ENCODE results near the gene RAB19. TPM values are rescaled to one million over a fixed set of nuclear protein-coding genes. Genes with fewer than 3 reads are reported as not detected.
"Not testable (repeated sequence)": the region's sequence is repeated elsewhere in the genome, so short reads cannot be mapped to it uniquely, and the experiment has no call there.

The RAB19 gene
- total RNA-seq, 1 donor from 2014 or later = not detected

DNA sequence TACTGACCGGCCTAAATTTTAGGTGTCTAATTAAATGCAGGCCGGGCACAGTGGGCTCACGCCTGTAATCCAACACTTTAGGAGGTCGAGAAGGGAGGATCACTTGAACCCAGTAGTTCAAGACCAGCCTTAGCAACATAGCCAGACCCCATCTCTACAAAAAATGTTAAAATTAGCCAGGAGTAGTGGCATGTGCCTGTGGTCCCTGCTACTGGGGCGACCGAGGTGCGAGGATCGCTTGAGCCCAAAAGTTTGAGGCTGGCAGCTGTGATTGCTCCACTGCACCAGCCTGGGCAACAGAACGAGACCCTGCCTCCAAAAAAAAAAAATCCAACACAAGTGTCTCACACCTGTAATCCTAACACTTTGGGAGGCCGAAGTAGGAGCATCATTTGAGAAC lies 5.0 kb upstream of the RAB19 start:
- no peak for FAIRE-seq
- no peak for DNase-seq (ENCODE audit: low spot score in 2 of 2)

DNA sequence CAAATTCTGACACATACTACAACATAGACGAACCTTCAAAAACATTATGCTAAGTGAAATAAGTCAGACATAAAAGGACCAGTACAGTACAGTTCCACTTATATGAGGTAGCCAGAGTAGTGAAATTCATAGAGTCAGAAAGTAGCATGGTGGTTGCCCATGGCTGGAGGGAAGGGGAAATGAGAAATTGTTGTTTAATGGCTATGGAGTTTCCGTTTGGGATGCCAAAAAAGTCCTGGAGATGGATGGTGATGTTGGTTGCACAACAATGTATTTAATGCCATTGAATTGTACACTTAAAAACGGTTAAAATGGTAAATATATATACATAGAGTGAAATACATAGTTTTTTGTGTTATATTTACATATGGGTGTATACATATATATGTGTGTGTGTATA lies 3.5 kb upstream of the RAB19 start:
- FAIRE-seq (no peak), DNase-seq (ENCODE audit: low spot score in 2 of 2) (no peak)

GRCh38 chr7:140402178-140402835 lies 1.6 kb upstream of the RAB19 start:
- no peak for DNase-seq (ENCODE audit: low spot score in 2 of 2)
- no peak for FAIRE-seq

- FAIRE-seq (no peak), DNase-seq (ENCODE audit: low spot score in 2 of 2) (no peak)
Observed at GRCh38 chr7:140404565-140405065, 757 bp downstream of the RAB19 start.

DNA sequence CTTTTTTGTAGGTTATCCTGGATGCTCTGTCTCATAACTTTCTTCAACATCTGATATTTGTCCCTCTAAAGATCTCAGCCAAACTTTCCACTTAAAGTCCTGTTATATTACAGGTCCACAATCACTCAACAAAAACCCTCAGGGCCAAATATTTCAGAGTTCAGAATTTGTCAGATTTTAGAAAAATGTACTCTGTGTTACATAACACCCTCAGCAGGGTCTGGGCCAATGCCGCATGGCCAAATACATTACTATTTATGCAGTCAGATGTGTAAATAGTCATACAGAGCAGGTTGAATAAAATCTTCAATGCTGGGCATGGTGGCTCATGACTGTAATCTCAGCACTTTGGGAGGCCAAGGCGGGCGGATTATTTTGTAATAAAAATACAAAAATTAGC lies 11.5 kb downstream of the RAB19 start:
- no peak for DNase-seq (ENCODE audit: low spot score in 2 of 2)
- no peak for FAIRE-seq

GRCh38 chr7:140415816-140416215 lies 12.0 kb downstream of the RAB19 start:
- not testable (repeated sequence) for DNase-seq (ENCODE audit: low spot score in 2 of 2); FAIRE-seq

DNA sequence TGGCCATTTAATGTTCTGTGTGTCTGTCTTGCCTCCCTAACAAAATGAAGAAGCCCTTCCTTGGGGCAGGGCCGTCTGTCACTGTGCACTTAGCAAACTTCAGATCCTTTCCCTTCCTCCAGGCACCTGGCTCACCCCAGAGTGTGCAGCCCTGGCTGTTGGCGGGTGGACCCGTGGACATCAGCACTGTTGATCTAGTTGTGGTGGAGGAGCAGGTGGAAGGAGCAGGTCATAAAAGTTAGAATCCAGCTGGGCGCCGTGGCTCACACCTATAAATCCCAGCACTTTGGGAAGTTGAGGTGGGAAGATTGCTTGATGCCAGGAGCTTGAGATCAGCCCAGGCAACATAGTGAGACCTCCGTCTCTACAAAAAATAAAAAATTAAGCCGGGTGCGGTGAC lies 12.7 kb downstream of the RAB19 start:
- DNase-seq (ENCODE audit: low spot score in 2 of 2) (no peak), FAIRE-seq (no peak)

- DNase-seq (ENCODE audit: low spot score in 2 of 2) = no peak
- no peak for FAIRE-seq
Observed at GRCh38 chr7:140417456-140418155, 13.7 kb downstream of the RAB19 start.

DNA sequence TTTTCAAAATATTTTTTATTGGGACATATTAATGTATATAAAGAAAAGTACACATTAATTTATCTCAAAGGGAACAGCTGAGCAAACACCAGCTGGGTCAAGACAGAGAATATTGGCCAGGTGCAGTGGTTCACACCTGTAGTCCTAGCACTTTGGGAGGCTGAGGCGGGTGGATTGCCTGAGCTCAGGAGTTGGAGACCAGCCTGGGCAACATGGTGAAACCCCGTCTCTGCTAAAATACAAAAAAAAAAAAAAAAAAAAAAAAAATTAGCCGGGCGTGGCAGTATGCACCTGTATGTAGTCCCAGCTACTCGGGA lies 14.3 kb downstream of the RAB19 start:
- not testable (repeated sequence) for DNase-seq (ENCODE audit: low spot score in 2 of 2); FAIRE-seq

GRCh38 chr7:140418653-140419052 lies 14.8 kb downstream of the RAB19 start:
- no peak for DNase-seq (ENCODE audit: low spot score in 2 of 2)
- no peak for FAIRE-seq

- DNase-seq (ENCODE audit: low spot score in 2 of 2) = no peak
- no peak for FAIRE-seq
Observed at GRCh38 chr7:140421521-140421920, 17.7 kb downstream of the RAB19 start.

GRCh38 chr7:140423501-140423900 lies 19.6 kb downstream of the RAB19 start:
- no peak for FAIRE-seq
- DNase-seq (ENCODE audit: low spot score in 2 of 2) = no peak

DNA sequence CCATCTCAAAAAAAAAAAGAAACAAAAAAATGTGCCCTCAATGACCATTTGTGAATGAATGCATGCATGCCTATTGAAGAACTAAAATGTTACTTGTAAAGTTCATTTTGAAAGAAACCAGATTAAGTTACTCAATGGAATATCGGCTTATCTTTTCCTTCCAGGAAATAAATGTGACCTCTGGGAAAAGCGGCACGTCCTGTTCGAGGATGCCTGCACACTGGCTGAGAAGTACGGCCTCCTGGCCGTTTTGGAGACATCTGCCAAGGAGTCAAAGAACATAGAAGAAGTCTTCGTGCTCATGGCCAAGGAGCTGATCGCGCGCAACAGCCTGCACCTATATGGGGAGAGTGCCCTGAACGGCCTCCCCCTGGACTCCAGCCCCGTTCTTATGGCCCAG lies 21.9 kb downstream of the RAB19 start:
- DNase-seq (ENCODE audit: low spot score in 2 of 2) (no peak), FAIRE-seq (no peak)

DNA sequence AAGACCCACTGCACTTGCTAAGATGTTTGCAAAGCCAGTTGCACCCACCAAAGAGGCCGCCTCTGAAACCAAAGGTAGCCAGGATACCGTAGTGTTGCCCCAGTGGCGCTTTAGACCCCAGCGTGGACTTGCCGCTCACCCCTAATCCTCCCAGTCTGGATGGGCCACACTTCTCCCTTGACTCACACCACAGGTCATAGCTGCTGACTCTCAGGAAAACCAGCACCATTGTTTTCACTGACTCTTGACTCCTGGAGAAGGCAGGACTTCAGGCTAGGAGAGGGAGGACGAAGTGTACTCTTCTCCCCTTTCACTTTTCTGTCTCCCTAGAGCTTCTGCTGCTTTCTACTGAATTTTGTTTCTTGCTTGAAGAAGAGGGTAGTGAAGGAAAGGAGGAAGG lies 22.3 kb downstream of the RAB19 start:
- DNase-seq (ENCODE audit: low spot score in 2 of 2) = no peak
- FAIRE-seq = no peak

- no peak for DNase-seq (ENCODE audit: low spot score in 2 of 2)
- FAIRE-seq = no peak
Observed at GRCh38 chr7:140433396-140433795, 29.5 kb downstream of the RAB19 start.

DNA sequence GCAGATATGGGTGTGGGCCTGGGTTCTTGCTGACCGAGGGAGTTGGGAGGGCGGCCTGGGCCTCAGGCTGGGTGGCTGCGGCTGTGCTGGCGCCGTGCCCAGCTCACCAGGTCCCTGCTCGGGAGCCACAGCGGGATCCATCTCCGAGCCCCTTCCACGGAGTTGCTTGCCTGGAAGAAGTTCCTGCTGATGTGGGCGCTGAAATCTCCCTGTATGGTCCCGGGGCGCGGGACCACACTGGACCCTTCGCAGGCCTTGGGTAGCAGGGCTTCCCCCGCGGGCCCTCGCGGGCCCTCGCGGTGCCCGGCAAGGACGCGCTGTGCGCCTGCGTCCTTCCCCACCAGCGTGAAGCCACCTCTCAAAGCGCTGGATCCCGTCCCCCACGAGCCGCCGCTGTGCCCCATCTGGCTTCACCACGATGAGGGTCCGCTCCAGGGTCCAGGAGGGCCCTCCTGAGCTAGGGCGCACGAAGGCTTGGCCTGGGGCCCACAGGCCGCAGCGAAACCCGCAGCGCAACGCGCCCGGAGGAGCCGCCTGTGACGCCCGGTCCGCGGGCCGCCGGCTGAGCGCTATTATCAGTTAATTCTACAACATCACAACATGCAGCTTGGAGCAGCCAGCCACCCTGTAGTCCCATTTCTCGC lies 31.5 kb downstream of the RAB19 start:
- DNase-seq (ENCODE audit: low spot score in 2 of 2) = no peak
- FAIRE-seq = no peak

DNA sequence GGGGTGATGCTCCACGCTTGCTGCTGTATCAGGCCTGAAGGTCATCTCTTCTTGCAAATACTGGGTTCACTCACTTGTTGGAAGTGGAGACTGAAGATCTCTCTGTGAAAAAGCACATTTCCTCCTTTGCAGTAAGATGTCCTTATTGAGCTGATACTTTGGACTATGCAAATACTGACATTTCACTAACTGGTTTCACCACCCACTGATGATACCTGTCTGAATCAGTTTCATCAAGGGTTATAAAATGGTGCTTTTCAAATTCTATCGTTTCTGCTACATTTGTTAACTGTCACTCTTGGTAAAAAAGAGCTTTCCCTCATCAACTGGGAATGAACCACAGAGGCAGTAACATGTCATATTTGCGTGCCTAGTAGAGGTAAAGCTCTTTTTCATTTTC lies 35.5 kb downstream of the RAB19 start:
- DNase-seq (ENCODE audit: low spot score in 2 of 2) = no peak
- FAIRE-seq = no peak

- DNase-seq (ENCODE audit: low spot score in 2 of 2) (no peak), FAIRE-seq (no peak)
Observed at GRCh38 chr7:140440593-140440992, 36.7 kb downstream of the RAB19 start.

DNA sequence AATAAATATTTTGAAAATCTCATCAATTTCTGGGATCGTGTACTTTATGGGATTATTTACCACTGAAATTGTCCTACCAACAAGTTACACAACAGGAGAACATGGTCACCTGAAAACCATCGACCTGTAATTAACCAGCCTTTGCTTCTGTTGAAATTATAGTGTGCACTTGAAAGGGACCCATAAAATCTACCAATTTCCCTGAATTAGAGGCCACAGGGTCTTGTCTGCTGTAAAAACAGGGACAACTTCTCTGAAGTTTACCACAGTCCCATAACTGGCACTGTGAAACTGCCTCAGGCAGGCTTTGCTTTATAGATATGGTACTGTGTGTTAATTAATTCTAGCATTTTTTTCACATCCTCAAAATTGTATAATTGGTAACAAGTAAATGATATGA lies 37.7 kb downstream of the RAB19 start:
- no peak for FAIRE-seq
- no peak for DNase-seq (ENCODE audit: low spot score in 2 of 2)

GRCh38 chr7:140446467-140446866 lies 42.6 kb downstream of the RAB19 start:
- FAIRE-seq (no peak), DNase-seq (ENCODE audit: low spot score in 2 of 2) (no peak)

- DNase-seq (ENCODE audit: low spot score in 2 of 2) (no peak), FAIRE-seq (no peak)
Observed at GRCh38 chr7:140447841-140448240, 44.0 kb downstream of the RAB19 start.
